ENCODE results near the gene MYBL2. TPM values are rescaled to one million over a fixed set of nuclear protein-coding genes. Genes with fewer than 3 reads are reported as not detected.
A peak's percentile ranks its signal among the peaks of the same experiment; 100 is the strongest.

The MYBL2 gene
- total RNA-seq, 1 experiment from 2014 or later, result 125 TPM

- Mint-ChIP-seq H3K4me3 (ENCODE audit: low read depth, unreplicated experiment) (no peak overlapping the region), H3K4me1 (ENCODE audit: low read depth, unreplicated experiment) (no peaks in the 10 kb centered on the region), H3K9me3 (ENCODE audit: low read depth, unreplicated experiment) (no peaks in the 10 kb centered on the region), H3K27me3 (ENCODE audit: unreplicated experiment) (no peaks in the 10 kb centered on the region), H3K36me3 (ENCODE audit: insufficient read depth, unreplicated experiment) (peaks cover 22% of the 10 kb centered on the region), H3K27ac (ENCODE audit: unreplicated experiment) (no peak overlapping the region)
- intact Hi-C loops (cut with micrococcal nuclease; ENCODE audit: unreplicated experiment), result no loop called here
- no peak for DNase-seq
- CTCF ChIA-PET, result interaction anchor here (1.4 kb wide), 1 partner anchor 11 kb away, joined by 4 read pairs; no protein-coding TSS in a partner anchor
- no peak for TF ChIP-seq CTCF (IDR thresholded peaks at IDR 0.05; ENCODE audit: unreplicated experiment)
- BruUV-seq (replicated peaks), result no TSS peak
Observed at GRCh38 chr20:43686820-43687219, 19.9 kb downstream of the MYBL2 start.

GRCh38 chr20:43689165-43689564 is 22.3 kb downstream of the MYBL2 start:
- Mint-ChIP-seq H3K27me3 (ENCODE audit: unreplicated experiment) (no peaks in the 10 kb centered on the region), H3K4me1 (ENCODE audit: low read depth, unreplicated experiment) (no peaks in the 10 kb centered on the region), H3K27ac (ENCODE audit: unreplicated experiment) (no peak overlapping the region), H3K4me3 (ENCODE audit: low read depth, unreplicated experiment) (no peak overlapping the region), H3K9me3 (ENCODE audit: low read depth, unreplicated experiment) (no peaks in the 10 kb centered on the region), H3K36me3 (ENCODE audit: insufficient read depth, unreplicated experiment) (peaks cover 24% of the 10 kb centered on the region)
- DNase-seq, result no peak
- intact Hi-C loops (cut with micrococcal nuclease; ENCODE audit: unreplicated experiment), result no loop called here
- CTCF ChIA-PET, result interaction anchor here (0.7 to 1.4 kb wide), 2 partner anchors 23 to 151 kb away, joined by 3 to 4 read pairs; no protein-coding TSS in a partner anchor
- BruUV-seq (replicated peaks), result no TSS peak
- TF ChIP-seq CTCF (IDR thresholded peaks at IDR 0.05; ENCODE audit: unreplicated experiment), result no peak

DNA sequence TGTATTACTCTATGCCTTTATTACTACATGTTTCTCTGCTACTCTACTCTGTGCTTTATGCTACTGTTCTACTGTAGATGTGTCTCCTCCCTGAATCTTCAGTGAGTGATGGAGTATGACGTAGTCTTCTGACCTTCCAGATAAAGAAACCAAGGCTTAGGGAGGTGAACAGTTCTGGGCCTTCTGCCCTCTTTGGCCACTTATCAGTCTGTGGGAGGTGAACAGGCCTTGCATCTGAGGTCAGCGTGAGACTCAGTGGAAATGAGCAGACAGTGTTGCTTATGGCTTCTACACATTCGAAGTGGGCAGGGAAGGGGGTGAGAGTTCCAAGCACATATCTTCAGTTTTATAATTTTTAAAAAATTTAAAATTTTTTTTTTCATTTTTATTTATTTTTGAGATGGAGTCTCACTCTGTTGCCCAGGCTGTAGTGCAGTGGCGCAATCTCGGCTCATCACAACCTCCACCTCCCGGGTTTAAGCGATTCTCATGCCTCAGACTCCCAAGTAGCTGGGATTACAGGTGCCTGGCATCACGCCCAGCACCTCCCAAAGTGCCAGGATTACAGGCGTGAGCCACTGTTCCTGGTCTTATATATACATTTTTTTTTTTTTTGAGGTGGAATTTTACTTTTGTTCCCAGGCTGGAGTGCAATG is 24.2 kb downstream of the MYBL2 start:
- H3K36me3 Mint-ChIP-seq (ENCODE audit: insufficient read depth, unreplicated experiment), result peaks cover 25% of the 10 kb centered on the region
- CTCF ChIA-PET, result interaction anchor here (1.9 to 2.8 kb wide), 2 partner anchors 153 to 242 kb away, joined by 16 to 23 read pairs; no protein-coding TSS in a partner anchor
- no TSS peak for BruUV-seq (replicated peaks)
- H3K27ac Mint-ChIP-seq (ENCODE audit: unreplicated experiment), result no peak overlapping the region
- intact Hi-C loops (cut with micrococcal nuclease; ENCODE audit: unreplicated experiment), result no loop called here
- H3K9me3 Mint-ChIP-seq (ENCODE audit: low read depth, unreplicated experiment), result no peaks in the 10 kb centered on the region
- H3K4me3 Mint-ChIP-seq (ENCODE audit: low read depth, unreplicated experiment), result no peak overlapping the region
- H3K27me3 Mint-ChIP-seq (ENCODE audit: unreplicated experiment), result no peaks in the 10 kb centered on the region
- TF ChIP-seq CTCF (IDR thresholded peaks at IDR 0.05; ENCODE audit: unreplicated experiment), result no peak
- H3K4me1 Mint-ChIP-seq (ENCODE audit: low read depth, unreplicated experiment), result no peaks in the 10 kb centered on the region
- DNase-seq, result no peak

DNA sequence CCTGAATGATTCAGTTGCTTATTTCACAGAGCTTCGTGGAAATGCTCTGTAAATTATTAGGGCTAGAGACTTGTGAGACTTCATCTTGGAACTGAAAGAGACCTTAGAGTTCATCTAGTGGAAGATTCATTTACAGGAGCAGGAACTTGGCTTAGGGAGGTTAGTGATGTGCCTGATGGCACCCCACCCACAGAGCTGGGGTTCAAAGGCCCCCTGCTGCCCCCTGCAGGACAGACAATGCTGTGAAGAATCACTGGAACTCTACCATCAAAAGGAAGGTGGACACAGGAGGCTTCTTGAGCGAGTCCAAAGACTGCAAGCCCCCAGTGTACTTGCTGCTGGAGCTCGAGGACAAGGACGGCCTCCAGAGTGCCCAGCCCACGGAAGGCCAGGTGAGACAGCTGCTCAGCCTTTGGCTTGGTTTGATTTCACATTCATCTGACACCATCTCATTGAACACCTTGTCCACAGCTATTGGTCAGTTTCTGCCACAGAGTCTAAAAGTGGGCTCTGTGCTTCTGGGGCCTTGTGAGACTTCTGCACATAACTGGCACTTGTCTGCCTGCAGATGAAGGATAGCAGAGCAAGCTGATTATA is 25.1 kb downstream of the MYBL2 start:
- peak; percentile 83 for DNase-seq
- no peak overlapping the region for H3K27ac Mint-ChIP-seq (ENCODE audit: unreplicated experiment)
- no peak overlapping the region for H3K4me3 Mint-ChIP-seq (ENCODE audit: low read depth, unreplicated experiment)
- TF ChIP-seq CTCF (IDR thresholded peaks at IDR 0.05; ENCODE audit: unreplicated experiment), result peak; percentile 85
- intact Hi-C loops (cut with micrococcal nuclease; ENCODE audit: unreplicated experiment), result loop anchor here (1.0 to 2.0 kb wide), 2 partner anchors 154 to 243 kb away; no protein-coding TSS in a partner anchor
- no peaks in the 10 kb centered on the region for H3K27me3 Mint-ChIP-seq (ENCODE audit: unreplicated experiment)
- H3K36me3 Mint-ChIP-seq (ENCODE audit: insufficient read depth, unreplicated experiment), result peaks cover 22% of the 10 kb centered on the region
- H3K9me3 Mint-ChIP-seq (ENCODE audit: low read depth, unreplicated experiment), result no peaks in the 10 kb centered on the region
- no TSS peak for BruUV-seq (replicated peaks)
- CTCF ChIA-PET, result interaction anchor here (0.5 to 2.8 kb wide), 8 partner anchors 18 to 279 kb away, joined by 3 to 23 read pairs (median 4); partner anchors contain the start of genes IFT52 and SGK2
- no peaks in the 10 kb centered on the region for H3K4me1 Mint-ChIP-seq (ENCODE audit: low read depth, unreplicated experiment)

All from Calu3 (cell line).